ENCODE results near the gene HMG20B.
A peak's percentile ranks its signal among the peaks of the same experiment; 100 is the strongest.
"Not testable (repeated sequence)": the region's sequence is repeated elsewhere in the genome, so short reads cannot be mapped to it uniquely, and the experiment has no call there.

Gene HMG20B

GRCh38 chr19:3556978-3557460, 15.7 kb upstream of the HMG20B start:
- peak in 1 of 2 experiments; percentile 19 for DNase-seq

DNA sequence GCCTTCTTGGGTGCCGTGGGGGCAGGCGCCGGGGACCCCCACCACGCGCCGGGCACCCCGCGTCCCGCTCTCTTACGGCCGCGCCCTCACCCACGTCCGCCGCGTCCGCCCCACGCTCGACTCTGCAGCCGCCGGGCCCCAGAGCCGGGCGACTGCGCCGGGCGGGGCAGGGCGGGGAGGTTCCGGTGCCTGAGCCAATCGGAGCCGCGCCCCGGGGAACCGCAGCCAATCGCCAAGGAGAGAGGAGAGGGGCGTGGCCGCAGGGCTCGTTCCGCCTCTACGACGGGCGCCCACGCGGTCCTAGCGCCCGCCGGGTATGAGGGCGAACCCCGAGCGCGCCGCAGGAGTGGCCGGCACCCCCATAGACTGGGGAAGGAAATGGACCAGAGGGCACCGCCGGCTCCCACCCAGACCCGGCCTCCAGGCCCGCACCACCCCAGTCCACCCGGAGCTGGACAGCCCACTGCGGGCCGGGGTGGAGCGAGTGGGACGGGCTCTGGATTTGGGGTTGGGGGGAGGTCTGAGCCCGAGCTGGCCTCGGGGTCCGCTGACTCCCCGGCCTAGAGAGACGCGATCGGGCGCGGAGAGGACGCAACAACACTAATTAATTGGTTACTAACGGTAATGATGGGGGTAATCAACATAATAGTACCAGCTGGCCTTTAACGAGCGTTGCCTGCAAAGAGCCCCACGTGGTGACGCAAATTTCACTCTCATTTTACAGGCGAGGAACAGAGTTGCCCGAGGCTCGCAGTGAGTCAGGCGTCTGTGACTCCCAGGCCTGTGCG, 15.1 kb upstream of the HMG20B start, which contains the start of gene MFSD12:
MFSD12 (minus strand) TSS at position 126 of the 788 bp plus-strand sequence. CDS start 183 bp downstream, outside the sequence.
- DNase-seq, result peak; percentile 91 to 95

GRCh38 chr19:3563709-3564524, 8.8 kb upstream of the HMG20B start:
- no peak for DNase-seq

DNA sequence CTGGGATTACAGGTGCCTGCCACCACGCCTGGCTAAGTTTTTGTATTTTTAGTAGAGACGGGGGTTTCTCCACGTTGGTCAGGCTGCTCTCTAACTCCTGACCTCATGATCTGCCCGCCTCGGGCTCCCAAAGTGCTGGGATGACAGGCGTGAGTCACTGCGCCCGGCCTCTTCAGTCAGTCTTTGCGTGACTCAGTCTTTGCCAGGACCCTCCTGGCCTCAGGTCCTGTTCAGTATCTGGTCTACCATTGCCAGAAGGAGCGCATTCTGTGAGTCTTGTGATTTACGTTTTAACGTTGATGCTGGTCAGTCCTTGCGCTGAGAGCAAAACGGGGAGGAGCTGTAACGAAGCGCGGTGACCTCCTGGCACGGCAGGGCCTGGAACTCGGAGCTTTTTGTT, 7.6 kb upstream of the HMG20B start:
- DNase-seq, result no peak

- not testable (repeated sequence) for DNase-seq
Measured at GRCh38 chr19:3570042-3570441, 2.7 kb upstream of the HMG20B start.

GRCh38 chr19:3570606-3571011, 2.1 kb upstream of the HMG20B start:
- no peak for DNase-seq

GRCh38 chr19:3572132-3572854, 451 bp upstream of the HMG20B start:
- DNase-seq, result peak; percentile 99

DNA sequence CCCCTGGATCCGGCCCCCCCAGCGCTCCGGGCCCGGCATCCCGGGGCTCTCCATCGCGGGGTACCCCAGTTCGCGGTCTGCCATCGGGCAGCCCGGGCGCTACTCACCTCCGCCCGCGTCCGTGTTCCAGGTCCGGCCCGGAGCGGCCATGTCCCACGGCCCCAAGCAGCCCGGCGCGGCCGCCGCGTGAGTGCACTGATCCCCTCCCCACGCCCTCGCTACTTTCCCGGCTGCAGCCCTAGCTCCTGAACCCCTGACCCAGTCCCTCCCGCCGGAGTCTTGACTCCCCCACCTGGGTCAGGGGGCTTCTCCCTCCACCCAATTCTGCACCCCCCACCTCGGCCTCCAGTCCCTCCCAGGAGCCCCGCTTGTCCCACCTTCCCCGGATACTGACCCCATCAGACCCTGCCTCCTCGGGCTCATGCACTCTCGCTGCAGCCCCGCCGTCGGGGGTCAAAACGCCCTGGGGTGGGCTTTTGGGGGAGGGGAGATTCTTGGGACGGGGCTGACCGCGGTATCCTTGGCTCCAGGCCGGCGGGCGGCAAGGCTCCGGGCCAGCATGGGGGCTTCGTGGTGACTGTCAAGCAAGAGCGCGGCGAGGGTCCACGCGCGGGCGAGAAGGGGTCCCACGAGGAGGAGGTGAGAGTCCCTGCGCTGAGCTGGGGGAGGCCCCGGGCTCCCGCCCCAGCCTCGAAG, 566 bp downstream of the HMG20B start:
- no peak for DNase-seq

- peak; percentile 71 to 83 for DNase-seq
Measured at GRCh38 chr19:3573858-3574637, 1.3 kb downstream of the HMG20B start.

DNA sequence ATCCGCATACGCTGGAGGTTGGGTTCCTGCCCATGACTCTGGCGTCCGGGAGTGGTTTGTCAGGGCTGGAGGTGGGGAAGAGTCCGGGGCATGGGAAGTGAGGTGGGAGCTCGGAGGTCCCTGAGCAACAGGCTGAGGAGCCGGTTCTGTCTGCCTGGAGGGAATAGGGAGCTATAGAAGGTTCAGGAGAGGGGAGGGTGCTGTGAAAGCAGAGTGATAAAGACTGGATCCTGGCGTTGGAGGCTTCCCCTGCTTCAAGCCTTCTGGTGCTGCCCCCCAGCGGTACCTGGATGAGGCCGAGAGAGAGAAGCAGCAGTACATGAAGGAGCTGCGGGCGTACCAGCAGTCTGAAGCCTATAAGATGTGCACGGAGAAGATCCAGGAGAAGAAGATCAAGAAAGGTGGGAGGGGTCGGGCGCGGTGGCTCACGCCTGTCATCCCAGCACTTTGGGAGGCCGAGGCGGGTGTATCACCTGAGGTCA, 2.6 kb downstream of the HMG20B start:
- no peak for DNase-seq

- DNase-seq, result no peak
Measured at GRCh38 chr19:3575949-3576673, 3.4 kb downstream of the HMG20B start.

DNA sequence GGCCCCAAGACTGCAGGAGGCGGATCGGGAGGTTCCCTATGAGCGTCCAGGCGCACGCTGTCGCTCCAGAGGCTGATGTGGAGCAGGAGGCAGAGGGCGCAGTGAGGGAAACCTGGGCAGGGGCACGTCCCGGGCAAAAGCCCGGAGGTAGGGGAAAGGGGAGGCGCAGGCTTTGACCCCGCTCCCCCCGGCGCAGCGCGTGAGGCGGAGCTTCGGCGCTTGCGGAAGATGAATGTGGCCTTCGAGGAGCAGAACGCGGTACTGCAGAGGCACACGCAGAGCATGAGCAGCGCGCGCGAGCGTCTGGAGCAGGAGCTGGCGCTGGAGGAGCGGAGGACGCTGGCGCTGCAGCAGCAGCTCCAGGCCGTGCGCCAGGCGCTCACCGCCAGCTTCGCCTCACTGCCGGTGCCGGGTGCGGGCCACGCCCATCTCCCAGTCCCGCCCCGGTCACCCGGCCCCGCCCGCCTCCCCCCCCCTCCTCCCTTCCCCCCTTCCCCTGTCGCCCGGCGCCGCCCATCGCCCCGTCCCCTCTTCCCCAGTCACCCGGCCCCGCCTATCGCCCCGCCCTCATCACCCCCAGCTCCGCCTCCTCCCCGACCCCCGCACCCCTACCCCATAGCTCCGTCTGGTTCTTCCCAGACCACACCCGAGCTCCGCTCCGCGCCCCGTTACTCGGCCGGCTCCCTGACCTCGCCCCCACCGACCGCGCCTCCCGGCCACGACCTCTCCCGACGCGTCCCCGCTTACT, 4.1 kb downstream of the HMG20B start:
- no peak for DNase-seq

GRCh38 chr19:3577723-3578344, 5.1 kb downstream of the HMG20B start:
- DNase-seq, result no peak

DNA sequence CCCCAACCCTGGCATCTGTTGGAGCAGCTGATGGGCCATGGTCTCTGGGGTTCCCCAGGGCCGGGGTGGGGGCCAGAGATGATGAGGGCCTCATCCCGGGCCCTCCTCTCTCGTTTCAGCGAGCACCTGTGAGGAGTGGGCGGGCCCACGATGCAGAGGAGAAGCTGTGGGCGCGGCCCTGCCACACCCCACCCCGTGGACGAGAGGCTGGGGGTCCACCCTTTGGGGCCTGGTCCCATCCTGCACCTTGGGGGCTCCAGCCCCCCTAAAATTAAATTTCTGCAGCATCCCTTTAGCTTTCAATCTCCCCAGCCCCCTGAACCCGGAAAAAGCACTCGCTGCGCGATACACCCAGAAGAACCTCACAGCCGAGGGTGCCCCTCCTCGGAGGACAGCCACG, 5.6 kb downstream of the HMG20B start:
- no peak for DNase-seq

- no peak for DNase-seq
Measured at GRCh38 chr19:3580156-3580934, 7.6 kb downstream of the HMG20B start.

GRCh38 chr19:3581792-3582191, 9.0 kb downstream of the HMG20B start:
- not testable (repeated sequence) for DNase-seq

DNA sequence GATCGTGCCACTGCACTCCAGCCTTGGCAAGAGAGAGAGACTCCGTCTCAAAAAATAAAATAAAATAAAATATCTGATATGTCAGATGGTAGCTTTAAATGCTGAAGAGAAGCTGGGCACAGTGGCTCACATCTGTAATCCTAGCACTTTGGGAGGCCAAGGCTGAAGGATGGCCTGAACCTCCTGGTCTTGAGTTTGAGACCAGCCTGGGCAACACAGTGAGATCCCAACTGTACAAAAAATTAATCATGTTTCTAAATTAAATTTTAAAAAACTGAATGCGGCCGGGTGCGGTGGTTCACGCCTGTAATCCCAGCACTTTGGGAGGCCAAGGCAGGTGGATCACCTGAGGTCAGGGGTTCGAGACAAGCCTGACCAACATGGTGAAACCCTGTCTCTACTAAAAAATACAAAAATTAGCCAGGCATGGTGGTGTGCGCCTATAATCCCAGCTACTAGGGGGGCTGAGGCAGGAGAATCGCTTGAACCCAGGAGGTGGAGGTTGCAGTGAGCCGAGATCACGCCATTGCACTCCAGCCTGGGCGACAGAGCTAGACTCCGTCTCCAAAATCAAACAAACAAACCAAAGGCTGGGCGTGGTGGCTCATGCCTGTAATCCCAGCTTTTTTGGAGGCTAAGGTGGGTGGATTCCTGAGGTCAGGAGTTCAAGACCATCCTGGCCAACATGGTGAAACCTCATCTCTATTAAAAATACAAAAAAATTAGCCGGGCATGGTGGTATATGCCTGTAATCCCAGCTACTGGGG, 11.5 kb downstream of the HMG20B start:
- DNase-seq, result not testable (repeated sequence)
